ENCODE results near the gene MOB1B.

MOB1B gene

GRCh38 chr4:71025654-71026053 lies 123.5 kb downstream of the MOB1B start:
- H3K79me2 ChIP-seq (ENCODE audit: insufficient read depth, low read length): peaks cover 72% of the 10 kb centered on the region
- no peak for TF ChIP-seq CTCF (IDR thresholded peaks at IDR 0.05; ENCODE audit: borderline replicate concordance, extremely low read depth, low read length, poor library complexity, severe bottlenecking)
- TF ChIP-seq EZH2 (IDR thresholded peaks at IDR 0.05; ENCODE audit: borderline replicate concordance, low read depth, low read length, severe bottlenecking): no peak
- H3K4me3 ChIP-seq (ENCODE audit: low read depth in 1 of 2, low read length in 2 of 2): no peak overlapping the region
- H2AFZ ChIP-seq (ENCODE audit: low read depth, low read length): no peak overlapping the region
- no peak overlapping the region for H3K27ac ChIP-seq (ENCODE audit: low read length)
- DNase-seq: no peak
- peaks cover 31% of the 10 kb centered on the region; the same call in 1 of the 2 replicates for H4K20me1 ChIP-seq (ENCODE audit: insufficient read depth, low read length)
- no peak overlapping the region for H3K9ac ChIP-seq (ENCODE audit: low read depth, low read length)
- H3K27me3 ChIP-seq (ENCODE audit: insufficient read depth, low read length, poor library complexity): no peaks in the 10 kb centered on the region
- H3K36me3 ChIP-seq (ENCODE audit: insufficient read depth, low read length): peaks cover 95% of the 10 kb centered on the region
- ATAC-seq (ENCODE audit: insufficient read depth, low read depth): no peak
- no peaks in the 10 kb centered on the region for H3K4me1 ChIP-seq (ENCODE audit: insufficient read depth, low read length)
- no peak overlapping the region for H3K4me2 ChIP-seq (ENCODE audit: insufficient read depth, low read length)
- H3K9me3 ChIP-seq (ENCODE audit: insufficient read depth, low read length, severe bottlenecking): no peaks in the 10 kb centered on the region

DNA sequence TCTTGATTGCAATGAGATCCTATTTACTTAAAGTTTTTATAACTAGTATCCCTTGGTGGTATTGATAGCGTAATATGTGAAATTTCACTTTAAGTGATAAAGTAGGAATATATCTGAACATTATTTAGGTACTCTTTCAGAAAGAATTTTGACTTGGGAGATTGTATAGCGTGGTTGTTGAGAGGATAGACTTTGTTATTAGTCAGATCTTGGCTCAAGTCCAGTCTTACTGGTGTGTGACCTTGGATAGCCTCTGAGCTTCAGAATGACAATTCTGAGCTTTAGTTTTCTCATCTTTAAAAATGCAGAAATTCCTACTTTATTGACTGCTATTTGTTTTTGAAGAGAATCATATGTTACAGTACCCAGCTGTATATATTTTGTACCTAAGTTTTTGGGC lies 123.9 kb downstream of the MOB1B start:
- Histone ChIP-seq H3K4me3 (ENCODE audit: low read depth in 1 of 2, low read length in 2 of 2) (no peak overlapping the region), H3K36me3 (ENCODE audit: insufficient read depth, low read length) (peaks cover 97% of the 10 kb centered on the region), H2AFZ (ENCODE audit: low read depth, low read length) (no peak overlapping the region), H3K9me3 (ENCODE audit: insufficient read depth, low read length, severe bottlenecking) (no peaks in the 10 kb centered on the region), H3K4me2 (ENCODE audit: insufficient read depth, low read length) (no peak overlapping the region), H3K27ac (ENCODE audit: low read length) (no peak overlapping the region), H3K27me3 (ENCODE audit: insufficient read depth, low read length, poor library complexity) (no peaks in the 10 kb centered on the region), H4K20me1 (ENCODE audit: insufficient read depth, low read length) (peaks cover 30% of the 10 kb centered on the region; the same call in 1 of the 2 replicates), H3K79me2 (ENCODE audit: insufficient read depth, low read length) (peaks cover 69% of the 10 kb centered on the region), H3K9ac (ENCODE audit: low read depth, low read length) (no peak overlapping the region), H3K4me1 (ENCODE audit: insufficient read depth, low read length) (no peaks in the 10 kb centered on the region)
- no peak for ATAC-seq (ENCODE audit: insufficient read depth, low read depth)
- DNase-seq: no peak
- TF ChIP-seq CTCF (IDR thresholded peaks at IDR 0.05; ENCODE audit: borderline replicate concordance, extremely low read depth, low read length, poor library complexity, severe bottlenecking) (no peak), EZH2 (IDR thresholded peaks at IDR 0.05; ENCODE audit: borderline replicate concordance, low read depth, low read length, severe bottlenecking) (no peak)

DNA sequence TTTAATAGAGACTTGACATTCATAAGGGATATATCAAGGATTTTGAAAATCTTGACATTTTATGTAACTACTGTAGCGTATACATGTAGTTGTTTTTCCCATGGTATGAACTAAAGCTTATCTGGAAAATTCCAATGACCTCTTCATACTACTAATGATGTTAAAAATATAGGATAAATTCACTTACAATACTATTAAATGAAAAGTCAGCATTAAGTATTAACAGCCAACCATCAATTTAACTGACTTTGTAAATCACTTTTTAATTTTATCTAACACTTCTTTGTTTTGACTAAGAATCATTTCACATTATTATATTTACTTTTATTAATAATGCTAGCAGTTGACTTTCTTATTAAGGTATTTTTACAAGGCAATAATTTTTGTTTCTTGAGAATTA lies 125.4 kb downstream of the MOB1B start:
- Histone ChIP-seq H3K4me2 (ENCODE audit: insufficient read depth, low read length) (no peak overlapping the region), H3K36me3 (ENCODE audit: insufficient read depth, low read length) (peaks cover 98% of the 10 kb centered on the region), H3K79me2 (ENCODE audit: insufficient read depth, low read length) (peaks cover 55% of the 10 kb centered on the region), H2AFZ (ENCODE audit: low read depth, low read length) (no peak overlapping the region), H3K9ac (ENCODE audit: low read depth, low read length) (no peak overlapping the region), H3K4me3 (ENCODE audit: low read depth in 1 of 2, low read length in 2 of 2) (no peak overlapping the region), H3K27ac (ENCODE audit: low read length) (no peak overlapping the region; the same call in 1 of the 2 replicates), H3K9me3 (ENCODE audit: insufficient read depth, low read length, severe bottlenecking) (no peaks in the 10 kb centered on the region), H3K27me3 (ENCODE audit: insufficient read depth, low read length, poor library complexity) (no peaks in the 10 kb centered on the region), H3K4me1 (ENCODE audit: insufficient read depth, low read length) (no peaks in the 10 kb centered on the region), H4K20me1 (ENCODE audit: insufficient read depth, low read length) (peaks cover 22% of the 10 kb centered on the region; the same call in 1 of the 2 replicates)
- ATAC-seq (ENCODE audit: insufficient read depth, low read depth) (no peak), DNase-seq (no peak)
- no peak for TF ChIP-seq EZH2 (IDR thresholded peaks at IDR 0.05; ENCODE audit: borderline replicate concordance, low read depth, low read length, severe bottlenecking)
- no peak for TF ChIP-seq CTCF (IDR thresholded peaks at IDR 0.05; ENCODE audit: borderline replicate concordance, extremely low read depth, low read length, poor library complexity, severe bottlenecking)

- peaks cover 96% of the 10 kb centered on the region for H3K36me3 ChIP-seq (ENCODE audit: insufficient read depth, low read length)
- no peak for DNase-seq
- H3K4me2 ChIP-seq (ENCODE audit: insufficient read depth, low read length): no peak overlapping the region
These were observed 127.3 kb downstream of the MOB1B start for GRCh38 chr4:71029504-71029903.

More at GRCh38 chr4:71029504-71029903, 127.3 kb downstream of the MOB1B start:
- Histone ChIP-seq H3K27ac (ENCODE audit: low read length) (no peak overlapping the region; the same call in 1 of the 2 replicates), H3K4me1 (ENCODE audit: insufficient read depth, low read length) (no peaks in the 10 kb centered on the region), H3K9me3 (ENCODE audit: insufficient read depth, low read length, severe bottlenecking) (no peaks in the 10 kb centered on the region), H3K9ac (ENCODE audit: low read depth, low read length) (no peak overlapping the region), H3K27me3 (ENCODE audit: insufficient read depth, low read length, poor library complexity) (no peaks in the 10 kb centered on the region), H3K4me3 (ENCODE audit: low read depth in 1 of 2, low read length in 2 of 2) (no peak overlapping the region), H2AFZ (ENCODE audit: low read depth, low read length) (no peak overlapping the region), H4K20me1 (ENCODE audit: insufficient read depth, low read length) (peaks cover 8% of the 10 kb centered on the region; the same call in 1 of the 2 replicates), H3K79me2 (ENCODE audit: insufficient read depth, low read length) (peaks cover 37% of the 10 kb centered on the region)
- ATAC-seq (ENCODE audit: insufficient read depth, low read depth): no peak
- TF ChIP-seq CTCF (IDR thresholded peaks at IDR 0.05; ENCODE audit: borderline replicate concordance, extremely low read depth, low read length, poor library complexity, severe bottlenecking): no peak
- TF ChIP-seq EZH2 (IDR thresholded peaks at IDR 0.05; ENCODE audit: borderline replicate concordance, low read depth, low read length, severe bottlenecking): no peak
